CD4-positive, alpha-beta T cell treated with Interleukin-2 at 100 ng/mL for 4 hours (primary cell): ENCODE measurements around the gene TOM1.
"Not testable (repeated sequence)": the region's sequence is repeated elsewhere in the genome, so short reads cannot be mapped to it uniquely, and the experiment has no call there.

Experiments
- DNase-seq: peaks from one replicate; pipeline ENCODE4 v3.0.0-alpha.2; 2020; ENCODE audit warnings: low spot score

Gene TOM1

GRCh38 chr22:35345808-35346505 is 46.3 kb downstream of the TOM1 start:
- DNase-seq: no peak

DNA sequence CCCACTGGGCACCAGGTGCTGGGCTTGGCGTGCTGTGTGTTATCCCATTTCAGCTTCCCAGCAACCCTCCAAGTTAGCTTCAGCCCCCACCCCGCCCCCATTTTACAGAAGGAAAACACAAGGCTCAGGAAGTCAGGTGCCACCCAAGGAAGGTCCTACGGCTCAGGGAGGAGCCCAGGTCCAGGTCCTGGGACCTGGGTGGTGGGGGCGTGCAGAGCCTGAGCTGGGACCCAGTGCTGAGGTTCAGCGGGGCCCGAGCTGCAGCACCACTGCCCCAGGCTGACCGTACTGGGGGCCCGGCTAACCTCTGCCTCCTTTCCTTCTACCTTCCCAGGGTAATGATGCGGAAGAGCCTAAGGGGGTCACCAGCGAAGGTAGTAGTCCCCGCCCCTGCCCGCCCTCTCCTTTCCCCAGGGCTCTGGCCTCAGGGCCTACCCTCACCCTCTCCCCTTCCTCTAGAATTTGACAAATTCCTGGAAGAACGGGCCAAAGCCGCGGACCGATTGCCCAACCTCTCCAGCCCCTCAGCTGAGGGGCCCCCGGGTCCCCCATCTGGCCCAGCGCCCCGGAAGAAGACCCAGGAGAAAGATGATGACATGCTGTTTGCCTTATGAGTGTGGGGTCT is 47.0 kb downstream of the TOM1 start:
- DNase-seq: no peak

DNA sequence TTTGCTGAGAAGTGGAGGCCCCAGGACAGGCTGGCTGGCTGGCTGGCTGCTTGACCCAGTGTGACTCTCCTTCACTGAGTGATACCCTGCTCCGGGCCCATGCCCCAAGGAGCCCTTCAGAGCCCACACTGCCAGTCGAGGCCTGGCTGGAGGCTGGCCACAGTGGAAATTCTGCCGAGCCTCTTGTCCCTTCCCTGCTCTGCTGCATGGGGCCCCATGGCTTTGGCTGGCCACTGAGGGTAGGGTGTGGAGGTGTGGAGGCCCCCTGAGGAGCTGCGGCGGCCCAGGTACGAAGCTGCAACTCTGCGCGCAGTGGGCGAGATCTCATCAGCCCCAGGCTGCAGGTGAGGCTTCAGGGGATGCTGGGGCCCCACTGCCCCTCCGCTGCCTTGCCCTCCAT is 47.8 kb downstream of the TOM1 start:
- no peak for DNase-seq

DNA sequence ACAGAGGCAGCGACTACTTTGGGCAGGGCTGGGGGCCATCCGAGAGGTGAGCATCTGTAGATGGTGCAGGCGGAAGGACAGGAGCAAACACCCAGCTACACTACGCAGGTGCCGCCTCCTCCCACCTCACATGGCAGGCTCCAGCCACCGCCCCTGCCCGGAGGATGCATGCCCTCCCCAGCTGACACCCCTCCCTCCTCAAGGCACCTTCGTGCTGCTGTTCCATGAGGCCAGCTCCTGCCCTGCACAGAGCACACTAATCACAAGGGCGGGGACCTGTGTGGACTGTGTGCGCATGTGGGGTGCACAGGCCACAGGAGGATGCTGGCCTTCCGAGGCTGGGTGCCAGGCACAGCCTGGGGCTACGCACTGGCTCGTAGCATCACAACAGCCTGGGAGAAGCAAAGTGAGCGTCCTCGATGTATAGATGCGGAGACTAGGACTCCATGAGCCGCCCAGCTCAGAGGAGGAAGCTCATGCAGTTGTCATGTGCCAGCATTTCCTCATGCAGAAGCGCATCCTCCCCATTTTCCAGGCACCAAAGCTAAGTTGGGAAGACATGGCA is 48.4 kb downstream of the TOM1 start:
- no peak for DNase-seq

GRCh38 chr22:35348703-35349102 is 49.0 kb downstream of the TOM1 start:
- no peak for DNase-seq

GRCh38 chr22:35349368-35349703 is 49.6 kb downstream of the TOM1 start:
- no peak for DNase-seq

DNA sequence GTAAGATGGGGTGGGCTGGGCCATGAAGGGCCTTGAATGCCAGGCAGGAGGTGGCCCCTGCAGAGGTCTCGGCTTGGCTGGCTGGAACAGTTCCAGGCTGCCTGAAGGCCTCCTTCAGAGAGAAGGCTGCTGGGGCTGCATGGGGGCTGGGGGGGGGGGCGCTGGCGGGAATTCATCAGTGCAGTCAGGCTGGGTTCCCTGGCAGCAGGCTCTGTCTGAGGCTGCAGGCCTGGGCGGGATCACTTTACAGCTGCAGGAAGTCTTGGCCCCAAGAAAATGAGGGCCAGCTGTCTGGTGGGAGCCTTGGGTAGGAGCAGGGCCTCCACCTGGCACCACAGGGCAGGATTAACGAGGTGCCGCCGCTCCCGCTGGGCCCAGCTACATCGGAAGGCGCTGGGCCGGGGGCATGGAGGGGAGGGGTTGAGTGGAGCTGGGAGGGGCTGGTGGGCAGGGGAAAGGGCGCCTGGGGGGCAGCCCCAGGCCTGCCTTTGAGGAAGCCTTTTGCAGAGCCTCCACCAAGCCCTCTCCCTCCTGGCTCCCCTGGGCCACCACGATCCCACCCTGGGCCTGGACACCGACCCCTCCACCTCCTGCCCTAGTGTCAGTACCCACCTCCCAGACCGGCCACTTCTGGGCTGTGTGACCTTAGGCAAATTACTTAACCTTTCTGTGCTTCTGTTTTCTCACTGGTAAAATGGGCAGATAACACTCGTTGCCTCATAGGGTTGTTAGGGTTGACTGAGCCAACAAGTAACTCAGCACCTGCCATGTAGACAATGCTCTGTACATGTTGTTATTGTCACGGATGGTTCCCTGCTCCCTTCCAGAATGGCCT is 50.2 kb downstream of the TOM1 start:
- DNase-seq: no peak

- DNase-seq: peak; percentile 89
These were observed 51.1 kb downstream of the TOM1 start for GRCh38 chr22:35350539-35351503.

DNA sequence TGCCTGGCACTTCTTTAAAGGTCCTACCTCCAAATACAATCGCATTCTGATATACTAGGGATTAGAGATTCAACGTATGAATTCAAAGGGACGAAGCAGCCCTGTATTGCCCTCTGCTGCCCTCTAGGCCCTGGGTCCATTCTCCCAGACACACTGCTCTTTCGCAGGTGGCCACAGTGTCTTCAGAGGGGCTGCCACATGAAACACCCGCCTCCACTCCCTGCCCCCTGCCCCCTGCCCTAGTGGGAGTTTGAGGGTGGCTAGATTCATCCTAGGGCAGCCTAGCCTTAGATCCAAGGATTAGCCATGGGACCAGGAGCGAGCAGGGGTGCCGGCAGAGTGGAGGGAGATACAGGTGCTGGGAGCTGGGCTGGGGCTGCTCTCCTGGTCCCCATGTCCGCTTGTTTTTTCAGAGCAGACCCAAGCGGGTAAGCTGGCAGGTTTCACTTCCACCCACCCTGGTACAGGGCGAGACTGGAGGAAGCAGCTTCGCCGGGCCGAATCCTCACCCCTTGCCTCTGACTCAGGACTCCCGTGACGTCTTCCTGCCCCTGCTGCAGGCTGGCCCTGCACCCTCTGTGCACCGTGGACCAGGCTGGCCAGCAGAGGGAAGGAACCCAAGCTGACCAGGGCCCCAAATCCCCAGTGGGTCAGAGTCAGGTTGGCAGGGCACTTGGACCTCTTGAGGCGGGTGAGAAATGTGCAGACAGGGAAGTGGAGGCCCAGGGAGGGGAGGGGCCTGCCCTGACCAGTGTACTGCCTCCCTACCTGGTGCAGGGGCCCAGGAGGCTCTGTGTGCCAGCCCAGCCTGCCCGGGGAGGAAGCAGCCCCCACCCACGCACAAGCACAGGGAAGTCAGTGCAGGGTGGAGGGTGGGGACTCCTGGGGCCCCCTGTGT is 52.8 kb downstream of the TOM1 start:
- DNase-seq: peak; percentile 37

- no peak for DNase-seq
These were observed 53.6 kb downstream of the TOM1 start for GRCh38 chr22:35353318-35353717.

- DNase-seq: no peak
These were observed 54.4 kb downstream of the TOM1 start for GRCh38 chr22:35354068-35354467.

DNA sequence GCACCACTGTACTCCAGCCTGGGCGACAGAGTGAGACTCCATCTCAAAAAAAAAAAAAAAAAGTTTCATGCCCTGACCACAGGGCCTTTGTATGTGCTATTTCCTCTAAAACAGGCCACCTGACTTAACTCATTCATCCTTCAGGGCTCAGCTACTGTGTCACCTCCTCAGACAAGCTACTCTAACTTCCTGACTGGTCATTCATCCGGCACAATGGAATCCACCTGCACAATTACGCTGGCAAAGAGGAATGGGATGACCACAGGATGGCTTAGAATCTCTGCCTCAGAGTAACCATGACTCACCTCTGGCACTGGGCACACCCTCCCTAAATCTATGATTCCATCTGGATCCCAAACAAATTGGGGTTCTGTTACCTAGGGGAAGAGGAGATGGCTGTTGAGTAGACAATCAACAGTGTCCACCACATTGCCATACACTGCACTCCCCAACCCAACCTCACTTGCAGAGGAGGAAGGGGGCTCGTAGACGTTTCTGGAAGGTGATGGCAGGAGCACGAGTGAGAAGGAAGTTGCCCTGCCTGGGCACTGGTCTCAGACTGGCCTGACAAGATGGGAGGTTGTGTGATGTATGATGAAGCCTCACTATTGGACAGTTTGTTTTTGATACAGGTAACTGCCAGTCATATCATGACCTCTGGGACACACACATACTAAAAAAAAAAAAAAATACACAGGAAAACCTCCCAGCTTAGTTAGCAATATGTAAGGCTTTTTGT is 58.4 kb downstream of the TOM1 start:
- no peak for DNase-seq

- DNase-seq: no peak
These were observed 59.8 kb downstream of the TOM1 start for GRCh38 chr22:35359380-35360065.

DNA sequence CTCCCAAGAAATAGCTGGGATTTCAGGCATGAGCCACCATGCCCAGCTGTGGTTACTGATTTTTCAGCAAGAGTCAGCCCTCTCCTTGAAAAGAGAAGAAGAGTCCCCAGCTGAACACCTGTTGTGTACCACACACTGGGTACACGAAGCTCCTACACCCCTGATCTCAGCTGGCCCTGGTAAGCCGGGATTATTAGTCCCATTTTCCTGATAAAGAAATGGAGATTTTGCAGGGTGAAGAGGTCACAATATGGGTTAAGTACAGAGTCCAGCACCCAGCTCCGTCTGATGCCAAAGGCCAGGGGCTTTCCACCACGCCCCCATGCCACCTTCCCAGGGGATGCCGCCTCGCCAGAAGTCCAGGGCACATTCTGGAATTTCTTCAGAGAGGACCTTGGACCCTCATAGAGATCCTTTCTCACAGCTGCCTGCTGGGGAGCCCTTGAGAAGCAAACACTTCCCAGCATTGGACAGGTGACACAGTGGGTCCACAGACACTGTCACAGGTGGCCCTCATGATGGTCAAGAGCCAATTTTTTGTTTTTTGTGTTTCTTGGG is 61.4 kb downstream of the TOM1 start:
- DNase-seq: no peak

GRCh38 chr22:35363566-35364086 is 63.9 kb downstream of the TOM1 start:
- no peak for DNase-seq

DNA sequence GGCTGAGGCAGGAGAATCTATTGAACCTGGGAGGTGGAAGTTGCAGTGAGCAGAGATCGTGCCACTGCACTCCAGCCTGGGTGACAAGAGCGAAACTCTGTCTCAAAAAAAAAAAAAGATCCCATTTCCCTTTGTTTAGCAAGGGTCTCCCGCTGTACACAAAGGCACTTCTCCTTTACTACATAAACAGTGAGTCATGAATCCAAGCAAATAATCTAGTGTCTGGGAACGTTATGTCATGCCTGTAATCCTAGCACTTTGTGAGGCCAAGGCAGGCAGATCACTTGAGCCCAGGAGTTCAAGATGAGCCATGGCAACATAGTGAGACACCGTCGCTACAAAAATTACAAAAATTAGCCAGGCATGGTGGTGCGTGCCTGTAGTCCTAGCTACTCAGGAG is 64.5 kb downstream of the TOM1 start:
- not testable (repeated sequence) for DNase-seq

DNA sequence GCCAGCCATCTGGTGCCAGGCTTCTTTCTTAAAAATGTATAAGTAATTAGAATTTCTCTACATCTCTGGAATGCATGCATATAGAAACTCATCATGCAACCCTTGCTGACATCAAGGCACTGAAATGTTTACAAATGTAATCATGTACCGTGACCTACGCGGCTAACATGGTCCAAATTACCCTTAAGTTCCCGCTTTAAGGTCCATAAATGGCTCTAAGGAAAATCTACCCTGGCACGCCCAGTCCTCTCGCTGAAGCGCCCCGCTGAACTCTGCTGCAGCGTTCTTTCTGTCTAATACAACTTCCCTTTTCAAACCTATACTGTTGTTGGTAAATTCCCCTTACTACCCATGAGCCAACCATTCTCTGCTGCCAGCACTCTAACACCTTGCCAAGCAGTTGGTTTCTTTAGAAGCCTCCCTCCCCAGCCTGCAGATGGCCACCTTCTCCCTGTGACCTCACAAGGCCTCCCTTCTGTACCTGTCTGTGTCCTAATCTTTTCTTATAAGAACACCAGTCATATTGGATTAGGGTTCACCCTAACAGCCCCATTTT is 67.7 kb downstream of the TOM1 start:
- no peak for DNase-seq

DNA sequence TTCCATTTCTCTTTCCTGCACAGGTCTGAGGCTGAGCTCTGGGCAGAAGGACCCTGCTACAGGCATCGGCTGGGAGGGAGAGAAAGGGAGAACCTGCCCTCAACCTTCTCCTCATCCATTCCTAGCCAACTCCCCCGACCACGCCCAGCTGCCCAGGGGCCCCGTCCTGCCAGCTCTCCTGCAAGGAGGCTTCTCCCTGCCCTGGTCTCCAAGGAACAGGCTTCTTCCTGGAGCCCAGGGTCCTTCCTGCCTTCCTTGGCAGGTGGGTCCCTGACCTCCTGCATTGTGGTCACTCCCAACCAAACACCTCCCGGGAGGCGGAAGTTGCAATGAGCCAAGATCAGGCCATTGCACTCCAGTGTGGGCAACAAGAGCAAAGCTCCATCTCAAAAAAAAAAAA is 68.7 kb downstream of the TOM1 start:
- no peak for DNase-seq
